K562 (cell line): Measurements from ENCODE around the gene ZSCAN12. TPM values are rescaled to one million over a fixed set of nuclear protein-coding genes. Genes with fewer than 3 reads are reported as not detected.

Experiments
- CCNT2 ChIP-seq: IDR thresholded peaks from 2 replicates; pipeline ENCODE4 v1.6.1; 2011; ENCODE audit warnings: borderline replicate concordance, low read depth, mild to moderate bottlenecking, moderate library complexity, mixed read lengths, low read length; ENCODE audit not compliant: insufficient read length; ENCODE audit errors: extremely low read depth
- CTCF ChIP-seq, 3 experiments: IDR thresholded peaks in 2 of 3; conservative IDR thresholded peaks in 1 of 3; 2 replicates each; pipeline ENCODE4 v1.5.1; 2011 to 2012; ENCODE audit warnings: low read length in 3 of 3, mild to moderate bottlenecking in 3 of 3, control low read depth in 2 of 3, improper control_type of control experiment in 1 of 3, inconsistent platforms in 1 of 3, low read depth in 1 of 3, mixed read lengths in 1 of 3, moderate library complexity in 1 of 3; ENCODE audit not compliant: insufficient read depth in 2 of 3
- MTA3 ChIP-seq: fragments of 450-650 bp; formaldehyde crosslinking; IDR thresholded peaks from 2 replicates; pipeline ENCODE4 v1.6.1; 2017; ENCODE audit warnings: mild to moderate bottlenecking, borderline replicate concordance
- NBN ChIP-seq: fragments of 450-650 bp; IDR thresholded peaks from 2 replicates; pipeline ENCODE4 v1.6.1; 2016; ENCODE audit warnings: low read depth, mild to moderate bottlenecking
- NCOA6 ChIP-seq: fragments of 450-650 bp; IDR thresholded peaks from 2 replicates; pipeline ENCODE4 v1.6.1; 2017; ENCODE audit warnings: mild to moderate bottlenecking
- PHF21A ChIP-seq: fragments of 450-650 bp; IDR thresholded peaks from 2 replicates; pipeline ENCODE4 v1.6.1; 2017; ENCODE audit warnings: low read depth, borderline replicate concordance
- RCOR1 ChIP-seq, 2 experiments: IDR thresholded peaks; 2 replicates each; pipeline ENCODE4 v1.6.1; 2012; ENCODE audit warnings: low read depth in 2 of 2, low read length in 2 of 2, borderline replicate concordance in 1 of 2, improper control_type of control experiment in 1 of 2
- SRSF9 ChIP-seq: fragments of 200-400 bp; formaldehyde crosslinking; IDR thresholded peaks from 2 replicates; pipeline ENCODE4 v1.6.1; 2017; ENCODE audit warnings: low read depth, low read length, borderline replicate concordance
- TEAD4 ChIP-seq, 2 experiments: sonication (generic) in 1 of 2; formaldehyde crosslinking in 1 of 2; IDR thresholded peaks; 2 replicates each; pipeline versions ENCODE4 v1.6.1 to v1.8.0; 2012 to 2022; ENCODE audit warnings: borderline replicate concordance in 1 of 2, inconsistent platforms in 1 of 2, low read length in 1 of 2, mild to moderate bottlenecking in 1 of 2, missing genetic modification reagents in 1 of 2
- YY1 ChIP-seq, 3 experiments: IDR thresholded peaks; 2 replicates each; pipeline ENCODE4 v1.6.1; 2011; ENCODE audit warnings: low read length in 2 of 3, mild to moderate bottlenecking in 2 of 3, moderate library complexity in 2 of 3, borderline replicate concordance in 1 of 3, control low read depth in 1 of 3, low read depth in 1 of 3; ENCODE audit not compliant: insufficient read depth in 3 of 3, insufficient replicate concordance in 2 of 3, control insufficient read depth in 1 of 3, insufficient read length in 1 of 3; ENCODE audit errors: extremely low read depth in 1 of 3
- ZNF12 ChIP-seq: sonication (generic); formaldehyde crosslinking; IDR thresholded peaks from 2 replicates; pipeline ENCODE4 v1.4.0; 2020; ENCODE audit warnings: mild to moderate bottlenecking, missing genetic modification reagents
- ZNF347 ChIP-seq: fragments of 450-650 bp; formaldehyde crosslinking; IDR thresholded peaks from 2 replicates; pipeline ENCODE4 v1.4.0; 2020; ENCODE audit warnings: low read depth, mild to moderate bottlenecking, moderate library complexity
- ZNF717 ChIP-seq: fragments of 250-450 bp; sonication (Bioruptor Pico); IDR thresholded peaks from 2 replicates; pipeline ENCODE4 v1.5.0; 2021
- polyA plus RNA-seq, 8 experiments: library from polyadenylated mRNA; depleted of rRNA in 4 of 8; stranded (reverse) in 5 of 8; unstranded in 3 of 8; fragments of >200 nt; fragmentation: Nextera tagmentation in 2 of 8; fragmentation: Illumina TruSeq in 1 of 8; extraction: Ambion mirVana in 2 of 8; extraction: Trizol in 1 of 8; gene quantifications; 2 replicates each; pipeline versions ENCODE4 v1.2.1 to v1.2.3, GENCODE V29; 2011 to 2014; ENCODE audit warnings: inconsistent platforms in 1 of 8, missing spikeins in 1 of 8
- total RNA-seq, 7 experiments: library from RNA; depleted of rRNA in 6 of 7; stranded (reverse); fragments of >200 nt in 6 of 7; fragmentation: Illumina TruSeq in 2 of 7; extraction: Trizol in 2 of 7; gene quantifications; 2 replicates each; pipeline versions ENCODE4 v1.2.1 to v1.2.3, GENCODE V29; 2011 to 2021; ENCODE audit warnings: low replicate concordance in 1 of 7
- TF ChIP-seq, protein P1 (sequence below), 2 experiments: fragments of 150-350 bp in 1 of 2; IDR thresholded peaks; 2 replicates each; pipeline ENCODE4 v1.6.1; 2012 to 2016; ENCODE audit warnings: low read depth in 2 of 2, low read length in 2 of 2, mild to moderate bottlenecking in 1 of 2, moderate library complexity in 1 of 2
- TF ChIP-seq, protein P2 (sequence below), 2 experiments: fragments of 250-450 bp in 1 of 2; fragments of 450-650 bp in 1 of 2; sonication (Bioruptor Pico) in 1 of 2; IDR thresholded peaks; 2 replicates each; pipeline versions ENCODE4 v1.6.1 to v1.8.0; 2016 to 2021; ENCODE audit warnings: mild to moderate bottlenecking in 2 of 2, moderate library complexity in 2 of 2, missing compliant biosample characterization in 1 of 2, missing genetic modification characterization in 1 of 2
- TF ChIP-seq, protein P3 (sequence below): fragments of 250-450 bp; sonication (Bioruptor Pico); IDR thresholded peaks from 2 replicates; pipeline ENCODE4 v1.8.0; 2021; ENCODE audit warnings: borderline replicate concordance, mild to moderate bottlenecking, moderate library complexity; ENCODE audit not compliant: poor library complexity, severe bottlenecking

Gene ZSCAN12
- total and polyA plus RNA-seq, 9 of the 15 experiments (the other 6 are each of a cell fraction or from before 2014, with no cell fraction given) = 2.5 to 19.6 (median 12.5) TPM

GRCh38 chr6:28383235-28384142, 16.1 kb downstream of the ZSCAN12 start (continued):
- TF ChIP-seq TEAD4 (IDR thresholded peaks at IDR 0.05; ENCODE audit: low read length) = peak; percentile 39
- no peak for TF ChIP-seq TEAD4 (CRISPR knock-in tag; IDR thresholded peaks at IDR 0.05; ENCODE audit: borderline replicate concordance)
- TF ChIP-seq CTCF (IDR thresholded peaks at IDR 0.05 in 2 of 3, conservative IDR thresholded peaks at IDR 0.05 in 1 of 3; ENCODE audit: insufficient read depth in 2 of 3, low read depth in 1 of 3, low read length in 3 of 3) = peak; percentile 59 to 71 (median 68)
- peak; percentile 43; the same call in 1 of the 2 replicates for TF ChIP-seq PHF21A
- TF ChIP-seq, protein P1, sequence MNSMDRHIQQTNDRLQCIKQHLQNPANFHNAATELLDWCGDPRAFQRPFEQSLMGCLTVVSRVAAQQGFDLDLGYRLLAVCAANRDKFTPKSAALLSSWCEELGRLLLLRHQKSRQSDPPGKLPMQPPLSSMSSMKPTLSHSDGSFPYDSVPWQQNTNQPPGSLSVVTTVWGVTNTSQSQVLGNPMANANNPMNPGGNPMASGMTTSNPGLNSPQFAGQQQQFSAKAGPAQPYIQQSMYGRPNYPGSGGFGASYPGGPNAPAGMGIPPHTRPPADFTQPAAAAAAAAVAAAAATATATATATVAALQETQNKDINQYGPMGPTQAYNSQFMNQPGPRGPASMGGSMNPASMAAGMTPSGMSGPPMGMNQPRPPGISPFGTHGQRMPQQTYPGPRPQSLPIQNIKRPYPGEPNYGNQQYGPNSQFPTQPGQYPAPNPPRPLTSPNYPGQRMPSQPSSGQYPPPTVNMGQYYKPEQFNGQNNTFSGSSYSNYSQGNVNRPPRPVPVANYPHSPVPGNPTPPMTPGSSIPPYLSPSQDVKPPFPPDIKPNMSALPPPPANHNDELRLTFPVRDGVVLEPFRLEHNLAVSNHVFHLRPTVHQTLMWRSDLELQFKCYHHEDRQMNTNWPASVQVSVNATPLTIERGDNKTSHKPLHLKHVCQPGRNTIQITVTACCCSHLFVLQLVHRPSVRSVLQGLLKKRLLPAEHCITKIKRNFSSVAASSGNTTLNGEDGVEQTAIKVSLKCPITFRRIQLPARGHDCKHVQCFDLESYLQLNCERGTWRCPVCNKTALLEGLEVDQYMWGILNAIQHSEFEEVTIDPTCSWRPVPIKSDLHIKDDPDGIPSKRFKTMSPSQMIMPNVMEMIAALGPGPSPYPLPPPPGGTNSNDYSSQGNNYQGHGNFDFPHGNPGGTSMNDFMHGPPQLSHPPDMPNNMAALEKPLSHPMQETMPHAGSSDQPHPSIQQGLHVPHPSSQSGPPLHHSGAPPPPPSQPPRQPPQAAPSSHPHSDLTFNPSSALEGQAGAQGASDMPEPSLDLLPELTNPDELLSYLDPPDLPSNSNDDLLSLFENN (IDR thresholded peaks at IDR 0.05; ENCODE audit: low read depth in 2 of 2, low read length in 2 of 2) = 0 out of 4 replicates have a peak, but pooled peaks of 1 of the 2 experiments have one; percentile 33
- TF ChIP-seq NCOA6 = peak; percentile 37
- peak; percentile 59; the same call in 1 of the 2 replicates for TF ChIP-seq ZNF12 (CRISPR knock-in tag)
- 0 out of 2 replicates have a peak, but pooled peaks have one; percentile 56 for TF ChIP-seq NBN
- TF ChIP-seq, protein P2, sequence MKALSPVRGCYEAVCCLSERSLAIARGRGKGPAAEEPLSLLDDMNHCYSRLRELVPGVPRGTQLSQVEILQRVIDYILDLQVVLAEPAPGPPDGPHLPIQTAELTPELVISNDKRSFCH (CRISPR knock-in tag; IDR thresholded peaks at IDR 0.05) = no peak
- TF ChIP-seq, protein P2 (tag; IDR thresholded peaks at IDR 0.05) = peak; percentile 68; the same call in 1 of the 2 replicates
- TF ChIP-seq SRSF9 = no peak
- peak; percentile 52 for TF ChIP-seq CCNT2
- TF ChIP-seq RCOR1 (IDR thresholded peaks at IDR 0.05; ENCODE audit: borderline replicate concordance in 1 of 2, low read depth in 2 of 2, low read length in 2 of 2) = peak in 1 of 2 experiments; percentile 49; a peak in 1 of 4 replicates
- no peak for TF ChIP-seq ZNF347 (CRISPR knock-in tag)
- peak; percentile 30; the same call in 1 of the 2 replicates for TF ChIP-seq MTA3
- TF ChIP-seq YY1 (IDR thresholded peaks at IDR 0.05; ENCODE audit: borderline replicate concordance in 1 of 3, control insufficient read depth in 1 of 3, extremely low read depth in 1 of 3, insufficient read depth in 3 of 3, insufficient read length in 1 of 3, insufficient replicate concordance in 2 of 3, low read depth in 1 of 3, low read length in 2 of 3) = peak in 1 of 3 experiments; percentile 31
- TF ChIP-seq, protein P3, sequence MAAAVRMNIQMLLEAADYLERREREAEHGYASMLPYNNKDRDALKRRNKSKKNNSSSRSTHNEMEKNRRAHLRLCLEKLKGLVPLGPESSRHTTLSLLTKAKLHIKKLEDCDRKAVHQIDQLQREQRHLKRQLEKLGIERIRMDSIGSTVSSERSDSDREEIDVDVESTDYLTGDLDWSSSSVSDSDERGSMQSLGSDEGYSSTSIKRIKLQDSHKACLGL (CRISPR knock-in tag) = no peak
- no peak for TF ChIP-seq ZNF717 (CRISPR knock-in tag)
